Putamen (tissue), 1 donor: Measurements from ENCODE around the gene SPEM2.

Experiments used
- DNase-seq: peaks from one replicate; pipeline ENCODE4 v3.0.0-alpha.2; 2016; ENCODE audit warnings: low spot score

Gene SPEM2

GRCh38 chr17:7421186-7421585 is 4.2 kb upstream of the SPEM2 start:
- DNase-seq = no peak

DNA sequence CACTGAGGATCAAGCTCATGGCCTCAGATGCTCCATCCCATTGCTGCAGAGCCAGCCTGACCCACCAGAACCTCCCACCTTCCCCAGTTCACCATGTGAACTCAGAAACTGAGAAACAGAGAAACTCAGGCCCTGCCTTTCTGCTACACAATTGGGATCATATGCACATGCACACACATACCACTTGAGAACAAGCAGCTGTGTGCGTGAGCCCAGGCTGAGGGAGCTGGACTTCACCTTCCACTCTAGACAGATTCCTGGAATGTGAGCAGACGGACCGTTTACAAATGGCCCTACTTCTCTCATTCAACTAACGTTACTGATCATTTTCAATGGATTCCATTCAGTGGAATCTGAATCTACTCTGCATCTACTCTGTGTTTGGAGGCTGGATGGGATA is 1.7 kb upstream of the SPEM2 start:
- no peak for DNase-seq

GRCh38 chr17:7425756-7426155 is 340 bp downstream of the SPEM2 start:
- DNase-seq = no peak

- no peak for DNase-seq
Observed at GRCh38 chr17:7426203-7426863, 917 bp downstream of the SPEM2 start.

DNA sequence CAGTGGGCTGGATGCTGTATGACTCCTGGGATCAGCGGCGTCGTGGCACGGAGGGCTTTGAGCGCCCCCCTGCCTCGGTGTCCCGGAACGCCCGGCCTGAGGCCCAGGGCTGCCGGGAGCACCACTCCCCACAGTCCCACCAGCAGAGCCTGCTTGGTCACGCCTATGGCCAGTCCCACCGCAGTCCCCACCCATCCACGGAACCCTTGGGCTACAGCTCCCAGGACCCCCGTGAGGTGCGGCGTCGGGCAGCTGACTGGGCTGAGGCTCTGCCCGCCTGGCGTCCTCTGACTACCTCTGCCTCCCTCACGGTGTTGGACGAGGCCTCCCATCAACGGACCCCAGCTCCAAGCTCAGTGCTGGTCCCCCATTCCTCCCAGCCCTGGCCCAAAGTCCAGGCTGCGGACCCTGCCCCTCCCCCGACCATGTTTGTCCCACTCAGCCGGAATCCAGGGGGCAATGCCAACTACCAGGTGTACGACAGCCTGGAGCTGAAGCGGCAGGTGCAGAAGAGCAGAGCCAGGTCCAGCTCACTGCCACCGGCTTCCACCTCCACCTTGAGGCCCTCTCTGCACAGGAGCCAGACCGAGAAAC is 1.6 kb downstream of the SPEM2 start:
- DNase-seq = no peak

- no peak for DNase-seq
Observed at GRCh38 chr17:7427549-7427948, 2.1 kb downstream of the SPEM2 start.

- DNase-seq = no peak
Observed at GRCh38 chr17:7428557-7428956, 3.1 kb downstream of the SPEM2 start, which contains the start of gene SPEM3. Gene SPEM3, plus strand, starts transcription at chr17:7428857. Its CDS starts 46 bp downstream, at chr17:7428903.

- no peak for DNase-seq
Observed at GRCh38 chr17:7429722-7430121, 4.3 kb downstream of the SPEM2 start.

- DNase-seq = no peak
Observed at GRCh38 chr17:7431231-7431630, 5.8 kb downstream of the SPEM2 start.

- DNase-seq = no peak
Observed at GRCh38 chr17:7432296-7432695, 6.9 kb downstream of the SPEM2 start.

- no peak for DNase-seq
Observed at GRCh38 chr17:7435676-7436555, 10.5 kb downstream of the SPEM2 start.

DNA sequence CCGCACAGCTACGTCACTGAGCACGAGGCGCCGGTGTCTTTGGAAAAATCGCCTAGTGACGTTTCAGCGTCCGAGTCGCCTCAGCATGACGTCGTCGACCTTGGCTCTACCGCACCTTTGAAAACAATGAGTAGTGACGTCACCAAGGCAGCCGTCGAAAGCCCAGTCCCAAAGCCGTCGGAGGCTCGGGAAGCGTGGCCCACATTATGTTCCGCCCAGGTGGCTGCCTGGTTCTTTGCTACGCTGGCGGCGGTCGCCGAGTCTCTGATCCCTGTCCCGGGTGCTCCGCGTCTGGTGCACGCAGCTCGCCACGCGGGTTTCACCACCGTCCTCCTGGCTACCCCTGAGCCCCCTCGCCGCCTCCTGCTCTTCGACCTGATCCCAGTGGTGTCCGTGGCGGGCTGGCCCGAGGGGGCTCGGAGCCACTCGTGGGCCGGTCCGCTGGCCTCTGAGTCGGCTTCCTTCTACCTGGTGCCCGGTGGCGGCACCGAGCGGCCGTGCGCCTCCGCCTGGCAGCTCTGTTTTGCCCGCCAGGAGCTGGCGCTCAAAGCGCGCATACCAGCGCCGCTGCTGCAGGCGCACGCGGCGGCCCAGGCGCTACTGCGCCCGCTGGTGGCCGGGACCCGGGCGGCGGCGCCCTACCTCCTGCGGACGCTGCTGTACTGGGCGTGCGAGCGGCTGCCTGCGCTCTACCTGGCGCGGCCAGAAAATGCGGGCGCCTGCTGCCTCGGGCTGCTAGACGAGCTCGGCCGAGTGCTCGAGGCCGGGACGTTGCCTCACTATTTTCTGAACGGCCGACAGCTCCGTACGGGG is 11.3 kb downstream of the SPEM2 start:
- DNase-seq = peak; percentile 74

- no peak for DNase-seq
Observed at GRCh38 chr17:7437369-7437863, 12.0 kb downstream of the SPEM2 start.

- no peak for DNase-seq
Observed at GRCh38 chr17:7437950-7438614, 12.7 kb downstream of the SPEM2 start.

GRCh38 chr17:7438656-7439460 is 13.4 kb downstream of the SPEM2 start:
- no peak for DNase-seq

DNA sequence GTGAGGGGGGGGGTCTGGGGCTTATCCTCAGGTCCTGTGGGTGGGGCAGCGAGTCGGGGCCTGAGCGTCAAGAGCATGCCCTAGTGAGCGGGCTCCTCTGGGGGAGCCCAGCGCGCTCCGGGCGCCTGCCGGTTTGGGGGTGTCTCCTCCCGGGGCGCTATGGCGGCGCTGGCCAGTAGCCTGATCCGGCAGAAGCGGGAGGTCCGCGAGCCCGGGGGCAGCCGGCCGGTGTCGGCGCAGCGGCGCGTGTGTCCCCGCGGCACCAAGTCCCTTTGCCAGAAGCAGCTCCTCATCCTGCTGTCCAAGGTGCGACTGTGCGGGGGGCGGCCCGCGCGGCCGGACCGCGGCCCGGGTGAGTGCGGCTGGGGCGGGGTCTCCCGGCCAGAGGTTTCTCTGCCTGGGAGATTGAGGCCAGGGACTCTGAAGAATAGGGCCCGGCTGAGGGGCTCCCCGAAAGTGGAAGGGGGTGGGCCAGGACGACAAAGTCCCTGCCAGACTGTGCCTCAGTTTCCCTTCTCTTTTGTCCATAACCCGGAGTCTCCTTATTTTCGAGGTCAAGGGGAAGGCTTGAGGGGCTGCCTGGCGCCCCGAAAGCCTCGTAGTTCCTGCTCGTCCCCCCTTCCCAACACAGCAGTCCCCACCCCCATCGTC is 14.2 kb downstream of the SPEM2 start, which contains the start of gene FGF11:
Gene FGF11, plus strand, starts transcription at position 51 of the 651 bp plus-strand sequence. Its CDS starts 109 bp downstream, at position 160.
- no peak for DNase-seq

DNA sequence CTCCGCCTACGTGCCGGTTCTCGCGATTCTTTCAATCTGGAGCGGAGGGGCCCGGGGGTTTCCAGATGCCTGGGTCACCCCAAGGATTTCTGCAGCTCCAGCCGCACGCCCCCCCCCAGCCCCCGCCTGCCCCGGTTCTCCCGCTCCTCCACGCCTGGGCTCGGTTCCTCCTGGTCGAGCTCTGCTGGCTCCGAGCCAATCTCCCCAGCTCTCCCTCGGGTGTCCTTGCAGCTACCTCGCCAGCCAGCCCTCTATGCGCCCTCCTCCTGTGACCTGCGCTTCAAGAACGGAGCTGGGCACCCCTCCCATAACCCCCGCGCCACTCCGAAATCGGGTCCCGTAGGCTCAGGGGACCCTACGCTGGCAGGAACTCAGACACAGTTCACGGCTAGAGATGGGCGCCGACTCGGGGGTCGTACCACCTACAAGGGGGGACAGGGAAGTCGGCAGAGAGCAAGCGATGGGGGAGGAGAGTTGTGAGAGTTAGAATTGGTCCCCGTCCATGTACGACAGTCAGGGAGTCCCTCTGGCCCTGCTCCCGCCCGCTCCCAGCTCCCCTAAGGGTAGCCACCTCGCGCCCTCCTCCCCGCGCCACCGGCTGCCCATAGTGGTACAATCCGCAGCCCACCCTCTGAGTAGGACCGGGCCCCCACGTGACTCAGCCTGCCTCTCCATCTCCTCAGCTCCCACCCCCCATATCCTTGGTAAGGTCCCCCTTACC is 14.9 kb downstream of the SPEM2 start:
- DNase-seq = no peak

- DNase-seq = no peak
Observed at GRCh38 chr17:7440834-7441195, 15.4 kb downstream of the SPEM2 start.

GRCh38 chr17:7441266-7441665 is 15.8 kb downstream of the SPEM2 start:
- DNase-seq = no peak
